Measurements from ENCODE around the gene CDK18. TPM values are rescaled to one million over a fixed set of nuclear protein-coding genes. Genes with fewer than 3 reads are reported as not detected.

Gene CDK18
- total RNA-seq, 1 donor from 2014 or later: 17.8 TPM

- H4K20me1 ChIP-seq (ENCODE audit: insufficient read depth, low read length): no peaks in the 10 kb centered on the region
- FAIRE-seq (no peak), DNase-seq (ENCODE audit: low read depth) (no peak)
- peaks cover 13% of the 10 kb centered on the region for H3K4me1 ChIP-seq (ENCODE audit: insufficient read depth, low read length)
- peaks cover 51% of the 10 kb centered on the region for H3K27me3 Mint-ChIP-seq (ENCODE audit: low read depth, unreplicated experiment)
- no peak overlapping the region for H3K27ac ChIP-seq (ENCODE audit: low read depth, low read length)
- H3K27ac Mint-ChIP-seq (ENCODE audit: unreplicated experiment): no peak overlapping the region
- H3K9ac ChIP-seq (ENCODE audit: low read length): no peak overlapping the region
- TF ChIP-seq EZH2 (IDR thresholded peaks at IDR 0.05; ENCODE audit: insufficient read depth, low read length) (no peak), CTCF (IDR thresholded peaks at IDR 0.05; ENCODE audit: insufficient read depth, low read depth, low read length) (no peak)
- H3K36me3 Mint-ChIP-seq (ENCODE audit: low read depth, unreplicated experiment): no peaks in the 10 kb centered on the region
- H3K9me3 ChIP-seq (ENCODE audit: insufficient read depth, low read depth, low read length): peaks cover 3% of the 10 kb centered on the region
- H3K4me3 ChIP-seq (ENCODE audit: insufficient read depth, low read depth, low read length): no peak overlapping the region
- H3K4me1 Mint-ChIP-seq (ENCODE audit: low read depth, unreplicated experiment): no peaks in the 10 kb centered on the region
- H3K4me3 Mint-ChIP-seq (ENCODE audit: unreplicated experiment): no peak overlapping the region
- H2AFZ ChIP-seq (ENCODE audit: low read depth, low read length): no peak overlapping the region
- no peaks in the 10 kb centered on the region for H3K36me3 ChIP-seq (ENCODE audit: insufficient read depth, low read length)
- no peaks in the 10 kb centered on the region for H3K79me2 ChIP-seq (ENCODE audit: insufficient read depth, low read length)
- H3K9me3 Mint-ChIP-seq (ENCODE audit: unreplicated experiment): no peaks in the 10 kb centered on the region
- H3K4me2 ChIP-seq (ENCODE audit: low read length): no peak overlapping the region
- peaks cover 8% of the 10 kb centered on the region for H3K27me3 ChIP-seq (ENCODE audit: insufficient read depth, low read length)
Observed at GRCh38 chr1:205545991-205546390, 41.5 kb downstream of the CDK18 start.

GRCh38 chr1:205546541-205546940, 42.1 kb downstream of the CDK18 start:
- H3K4me3 ChIP-seq (ENCODE audit: insufficient read depth, low read depth, low read length): no peak overlapping the region
- no peaks in the 10 kb centered on the region for H4K20me1 ChIP-seq (ENCODE audit: insufficient read depth, low read length)
- H3K27me3 ChIP-seq (ENCODE audit: insufficient read depth, low read length): peaks cover 8% of the 10 kb centered on the region
- H3K27ac ChIP-seq (ENCODE audit: low read depth, low read length): no peak overlapping the region
- peaks cover 13% of the 10 kb centered on the region for H3K4me1 ChIP-seq (ENCODE audit: insufficient read depth, low read length)
- H3K9me3 Mint-ChIP-seq (ENCODE audit: unreplicated experiment): no peaks in the 10 kb centered on the region
- TF ChIP-seq CTCF (IDR thresholded peaks at IDR 0.05; ENCODE audit: insufficient read depth, low read depth, low read length) (no peak), EZH2 (IDR thresholded peaks at IDR 0.05; ENCODE audit: insufficient read depth, low read length) (no peak)
- peaks cover 48% of the 10 kb centered on the region for H3K27me3 Mint-ChIP-seq (ENCODE audit: low read depth, unreplicated experiment)
- H3K4me1 Mint-ChIP-seq (ENCODE audit: low read depth, unreplicated experiment): no peaks in the 10 kb centered on the region
- no peak overlapping the region for H3K4me3 Mint-ChIP-seq (ENCODE audit: unreplicated experiment)
- no peaks in the 10 kb centered on the region for H3K36me3 ChIP-seq (ENCODE audit: insufficient read depth, low read length)
- no peaks in the 10 kb centered on the region for H3K36me3 Mint-ChIP-seq (ENCODE audit: low read depth, unreplicated experiment)
- H3K9ac ChIP-seq (ENCODE audit: low read length): no peak overlapping the region
- H3K9me3 ChIP-seq (ENCODE audit: insufficient read depth, low read depth, low read length): peaks cover 1% of the 10 kb centered on the region
- no peak overlapping the region for H2AFZ ChIP-seq (ENCODE audit: low read depth, low read length)
- DNase-seq (ENCODE audit: low read depth): no peak
- no peak overlapping the region for H3K4me2 ChIP-seq (ENCODE audit: low read length)
- no peak for FAIRE-seq
- H3K27ac Mint-ChIP-seq (ENCODE audit: unreplicated experiment): no peak overlapping the region
- H3K79me2 ChIP-seq (ENCODE audit: insufficient read depth, low read length): no peaks in the 10 kb centered on the region

- Histone ChIP-seq H3K9ac (ENCODE audit: low read length) (no peak overlapping the region), H3K4me1 (ENCODE audit: insufficient read depth, low read length) (peaks cover 10% of the 10 kb centered on the region), H3K4me2 (ENCODE audit: low read length) (no peak overlapping the region), H2AFZ (ENCODE audit: low read depth, low read length) (no peak overlapping the region), H3K79me2 (ENCODE audit: insufficient read depth, low read length) (no peaks in the 10 kb centered on the region), H4K20me1 (ENCODE audit: insufficient read depth, low read length) (no peaks in the 10 kb centered on the region), H3K9me3 (ENCODE audit: insufficient read depth, low read depth, low read length) (no peaks in the 10 kb centered on the region), H3K4me3 (ENCODE audit: insufficient read depth, low read depth, low read length) (no peak overlapping the region), H3K27me3 (ENCODE audit: insufficient read depth, low read length) (peaks cover 8% of the 10 kb centered on the region), H3K36me3 (ENCODE audit: insufficient read depth, low read length) (no peaks in the 10 kb centered on the region), H3K27ac (ENCODE audit: low read depth, low read length) (no peak overlapping the region)
- FAIRE-seq: no peak
- Mint-ChIP-seq H3K4me1 (ENCODE audit: low read depth, unreplicated experiment) (no peaks in the 10 kb centered on the region), H3K4me3 (ENCODE audit: unreplicated experiment) (no peak overlapping the region), H3K36me3 (ENCODE audit: low read depth, unreplicated experiment) (no peaks in the 10 kb centered on the region), H3K9me3 (ENCODE audit: unreplicated experiment) (no peaks in the 10 kb centered on the region), H3K27ac (ENCODE audit: unreplicated experiment) (no peak overlapping the region), H3K27me3 (ENCODE audit: low read depth, unreplicated experiment) (peaks cover 41% of the 10 kb centered on the region)
- no peak for DNase-seq (ENCODE audit: low read depth)
- TF ChIP-seq EZH2 (IDR thresholded peaks at IDR 0.05; ENCODE audit: insufficient read depth, low read length) (no peak), CTCF (IDR thresholded peaks at IDR 0.05; ENCODE audit: insufficient read depth, low read depth, low read length) (no peak)
Observed at GRCh38 chr1:205547936-205548827, 43.7 kb downstream of the CDK18 start.

Measured in astrocyte (in vitro differentiated cells and primary cell).